Tibial nerve (tissue), 4 donors: ENCODE measurements around the gene NAGK. TPM values are rescaled to one million over a fixed set of nuclear protein-coding genes. Genes with fewer than 3 reads are reported as not detected.
A peak's percentile ranks its signal among the peaks of the same experiment; 100 is the strongest.
"Not testable (repeated sequence)": the region's sequence is repeated elsewhere in the genome, so short reads cannot be mapped to it uniquely, and the experiment has no call there.

Experiments used
- DNase-seq, 2 donors: peaks; one replicate each; pipeline ENCODE4 v3.0.0-alpha.2; 2019; ENCODE audit warnings: low spot score in 2 of 2
- H3K27ac ChIP-seq, 4 donors: fragments of 200-600 bp; sonication (generic) in 3 of 4; one replicate each; pipeline ENCODE4 v1.5.1; 2017 to 2019; ENCODE audit warnings: mild to moderate bottlenecking in 1 of 4
- H3K27me3 ChIP-seq, 2 donors: fragments of 200-600 bp; sonication (generic) in 1 of 2; one replicate each; pipeline versions ENCODE4 v1.5.1 to v1.6.0; 2017 to 2019
- H3K36me3 ChIP-seq, 3 donors: fragments of 200-600 bp; sonication (generic); one replicate each; pipeline ENCODE4 v1.5.1; 2018 to 2019
- H3K4me1 ChIP-seq, 4 donors: fragments of 200-600 bp; sonication (generic) in 3 of 4; one replicate each; pipeline ENCODE4 v1.5.1; 2017 to 2019
- H3K4me3 ChIP-seq, 4 donors: fragments of 200-600 bp; sonication (generic) in 3 of 4; one replicate each; pipeline ENCODE4 v1.5.1; 2017 to 2019; ENCODE audit warnings: mild to moderate bottlenecking in 1 of 4, moderate library complexity in 1 of 4
- H3K9me3 ChIP-seq, 4 donors: fragments of 200-600 bp; sonication (generic) in 3 of 4; one replicate each; pipeline ENCODE4 v1.5.1; 2017 to 2019
- EP300 ChIP-seq, 2 donors: sonication (generic); formaldehyde crosslinking; IDR thresholded peaks; one replicate each; pipeline ENCODE4 v1.6.1; 2017; ENCODE audit warnings: antibody characterized with exemption in 2 of 2, mild to moderate bottlenecking in 1 of 2
- POLR2A ChIP-seq, 2 donors: fragments of 450-650 bp; IDR thresholded peaks; one replicate each; pipeline ENCODE4 v1.6.1; 2017; ENCODE audit warnings: antibody characterized with exemption in 2 of 2, mild to moderate bottlenecking in 2 of 2, moderate library complexity in 2 of 2
- WGBS, 2 donors: methylation state at CpG; one replicate each; pipeline ENCODE4 v1.1.5; 2018; 5-methylcytosine and 5-hydroxymethylcytosine counted together
- total RNA-seq, 4 donors: library from RNA; depleted of rRNA; stranded (reverse); fragments of >200 nt; gene quantifications; one replicate each; pipeline ENCODE4 v1.1.0, GENCODE V29; 2016
- TF ChIP-seq, protein P1 (sequence below), 5 experiments: fragments of 200-600 bp in 3 of 5; fragments of 450-650 bp in 2 of 5; sonication (generic) in 3 of 5; IDR thresholded peaks; one replicate each; pipeline ENCODE4 v1.5.1; 2016 to 2019; ENCODE audit warnings: antibody characterized with exemption in 5 of 5, mild to moderate bottlenecking in 3 of 5, moderate library complexity in 2 of 5

The NAGK gene
- total RNA-seq, 4 donors from 2014 or later: 40.6 to 113 (median 65.5) TPM

- H3K4me1 ChIP-seq, DNase-seq, H3K4me3 ChIP-seq, H3K36me3 ChIP-seq, H3K9me3 ChIP-seq, H3K27me3 ChIP-seq, H3K27ac ChIP-seq: not testable (repeated sequence)
- WGBS, 2 donors: 74 to 76% methylated on average over 9 of the region's 9 CpGs
These were observed 17.0 kb downstream of the NAGK start for GRCh38 chr2:71085325-71086003.

DNA sequence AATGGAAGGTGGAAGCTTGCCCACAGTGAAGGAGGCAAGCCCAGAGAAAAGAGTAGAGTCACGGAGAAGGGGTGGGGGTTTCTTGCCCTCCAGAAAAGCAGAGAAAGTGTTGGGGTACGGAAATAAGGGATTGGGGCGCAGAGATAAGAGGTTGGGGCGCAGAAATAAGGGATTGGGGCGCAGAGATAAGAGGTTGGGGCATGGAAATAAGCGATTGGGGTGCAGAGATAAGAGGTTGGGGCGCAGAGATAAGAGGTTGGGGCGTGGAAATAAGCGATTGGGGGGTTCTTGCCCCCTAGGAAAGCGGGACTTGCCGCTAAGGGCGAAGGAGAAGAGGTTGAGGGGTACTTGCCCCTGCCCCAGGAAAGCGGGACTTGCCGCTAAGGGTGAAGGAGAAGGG is 21.0 kb downstream of the NAGK start:
- 86 to 87% methylated on average over 14 of the region's 14 CpGs for WGBS, 2 donors
- H3K27me3 ChIP-seq, H3K27ac ChIP-seq, H3K9me3 ChIP-seq, DNase-seq, H3K36me3 ChIP-seq, H3K4me3 ChIP-seq, H3K4me1 ChIP-seq: not testable (repeated sequence)

GRCh38 chr2:71091808-71092207 is 23.4 kb downstream of the NAGK start:
- H3K27me3 ChIP-seq, H3K36me3 ChIP-seq, H3K4me1 ChIP-seq, H3K9me3 ChIP-seq, H3K27ac ChIP-seq, H3K4me3 ChIP-seq, DNase-seq: not testable (repeated sequence)
- WGBS, 2 donors: 83 to 87% methylated on average over 8 to 9 of the region's 9 CpGs

GRCh38 chr2:71092491-71093260 is 24.2 kb downstream of the NAGK start:
- WGBS, 2 donors: 92 to 97% methylated on average over 26 to 27 of the region's 33 CpGs
- not testable (repeated sequence) for H3K9me3 ChIP-seq

GRCh38 chr2:71100195-71100964 is 31.9 kb downstream of the NAGK start:
- Histone ChIP-seq H3K27ac (no peak overlapping the region), H3K4me1 (no peaks in the 10 kb centered on the region), H3K36me3 (no peaks in the 10 kb centered on the region), H3K4me3 (no peak overlapping the region), H3K9me3 (no peaks in the 10 kb centered on the region), H3K27me3 (no peaks in the 10 kb centered on the region)
- WGBS, 2 donors: 5 to 12% methylated on average over 3 of the region's 3 CpGs
- no peak for TF ChIP-seq EP300 (IDR thresholded peaks at IDR 0.05)
- TF ChIP-seq, protein P1, sequence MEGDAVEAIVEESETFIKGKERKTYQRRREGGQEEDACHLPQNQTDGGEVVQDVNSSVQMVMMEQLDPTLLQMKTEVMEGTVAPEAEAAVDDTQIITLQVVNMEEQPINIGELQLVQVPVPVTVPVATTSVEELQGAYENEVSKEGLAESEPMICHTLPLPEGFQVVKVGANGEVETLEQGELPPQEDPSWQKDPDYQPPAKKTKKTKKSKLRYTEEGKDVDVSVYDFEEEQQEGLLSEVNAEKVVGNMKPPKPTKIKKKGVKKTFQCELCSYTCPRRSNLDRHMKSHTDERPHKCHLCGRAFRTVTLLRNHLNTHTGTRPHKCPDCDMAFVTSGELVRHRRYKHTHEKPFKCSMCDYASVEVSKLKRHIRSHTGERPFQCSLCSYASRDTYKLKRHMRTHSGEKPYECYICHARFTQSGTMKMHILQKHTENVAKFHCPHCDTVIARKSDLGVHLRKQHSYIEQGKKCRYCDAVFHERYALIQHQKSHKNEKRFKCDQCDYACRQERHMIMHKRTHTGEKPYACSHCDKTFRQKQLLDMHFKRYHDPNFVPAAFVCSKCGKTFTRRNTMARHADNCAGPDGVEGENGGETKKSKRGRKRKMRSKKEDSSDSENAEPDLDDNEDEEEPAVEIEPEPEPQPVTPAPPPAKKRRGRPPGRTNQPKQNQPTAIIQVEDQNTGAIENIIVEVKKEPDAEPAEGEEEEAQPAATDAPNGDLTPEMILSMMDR (IDR thresholded peaks at IDR 0.05): peak; percentile 31 to 66 (median 48)
- no peak for TF ChIP-seq POLR2A (IDR thresholded peaks at IDR 0.05)
- DNase-seq: peak; percentile 17 to 38

More at GRCh38 chr2:71092491-71093260, 24.2 kb downstream of the NAGK start:
- DNase-seq, H3K4me1 ChIP-seq, H3K36me3 ChIP-seq, H3K27me3 ChIP-seq, H3K4me3 ChIP-seq, H3K27ac ChIP-seq: not testable (repeated sequence)

- H3K9me3 ChIP-seq: no peaks in the 10 kb centered on the region
- 43 to 44% methylated on average over 2 of the region's 2 CpGs for WGBS, 2 donors
- H3K36me3 ChIP-seq: no peaks in the 10 kb centered on the region
- no peak overlapping the region for H3K4me3 ChIP-seq
- no peaks in the 10 kb centered on the region for H3K4me1 ChIP-seq
- H3K27ac ChIP-seq: no peak overlapping the region
- DNase-seq: no peak
- H3K27me3 ChIP-seq: no peaks in the 10 kb centered on the region
- no peak for TF ChIP-seq EP300 (IDR thresholded peaks at IDR 0.05)
- TF ChIP-seq, protein P1 (IDR thresholded peaks at IDR 0.05): no peak
- no peak for TF ChIP-seq POLR2A (IDR thresholded peaks at IDR 0.05)
These were observed 33.2 kb downstream of the NAGK start for GRCh38 chr2:71101656-71102055.
